Amniotic epithelial cell (primary cell): ENCODE measurements around the gene ANXA6.

Experiments
- DNase-seq: peaks from one replicate; pipeline ENCODE4 v3.0.0-alpha.2; 2010; ENCODE audit warnings: low read depth

Gene ANXA6

DNA sequence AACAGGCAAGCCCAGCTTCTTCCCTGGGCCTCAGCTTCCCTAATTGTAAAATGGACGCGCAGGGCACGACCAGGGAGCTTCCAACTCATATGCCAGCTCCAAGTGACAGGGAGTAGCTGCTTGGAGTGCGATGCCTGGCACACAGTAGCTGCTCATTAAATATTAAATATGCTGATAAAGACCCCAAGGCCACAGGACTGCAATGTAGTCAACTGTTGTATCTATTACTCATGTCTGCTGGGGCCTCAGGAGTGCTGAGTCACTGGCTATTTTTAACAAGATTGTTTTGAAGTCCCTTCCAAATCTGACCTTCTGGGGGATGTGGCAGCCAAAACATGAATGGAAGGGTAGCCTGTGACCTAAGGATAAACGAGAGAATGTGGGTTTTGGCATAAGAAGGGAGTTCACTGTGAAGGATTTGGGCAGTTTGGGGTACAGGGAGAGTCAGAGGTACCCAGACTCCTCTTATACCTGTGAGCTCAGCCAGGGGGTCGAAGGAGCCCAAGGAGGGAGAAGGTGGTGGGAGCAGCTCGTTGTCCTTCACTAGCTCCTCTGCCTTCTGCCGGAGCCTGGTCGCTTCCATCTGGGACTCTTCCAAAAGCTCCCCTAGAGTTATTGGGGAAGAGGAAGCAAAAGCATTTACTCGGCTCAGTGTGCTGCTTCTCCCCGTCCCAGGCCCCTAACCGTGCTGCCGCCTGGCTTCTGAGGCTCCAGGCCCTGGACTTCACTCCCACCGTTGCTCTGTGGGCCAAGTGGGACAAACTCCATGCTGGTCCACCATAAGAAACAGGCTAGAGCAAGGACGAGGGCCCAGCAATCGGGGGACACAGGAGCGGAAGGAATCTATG, 94.2 kb downstream of the ANXA6 start:
- peak; percentile 79 for DNase-seq

- no peak for DNase-seq
Measured at GRCh38 chr5:151062405-151063141, 95.0 kb downstream of the ANXA6 start.

DNA sequence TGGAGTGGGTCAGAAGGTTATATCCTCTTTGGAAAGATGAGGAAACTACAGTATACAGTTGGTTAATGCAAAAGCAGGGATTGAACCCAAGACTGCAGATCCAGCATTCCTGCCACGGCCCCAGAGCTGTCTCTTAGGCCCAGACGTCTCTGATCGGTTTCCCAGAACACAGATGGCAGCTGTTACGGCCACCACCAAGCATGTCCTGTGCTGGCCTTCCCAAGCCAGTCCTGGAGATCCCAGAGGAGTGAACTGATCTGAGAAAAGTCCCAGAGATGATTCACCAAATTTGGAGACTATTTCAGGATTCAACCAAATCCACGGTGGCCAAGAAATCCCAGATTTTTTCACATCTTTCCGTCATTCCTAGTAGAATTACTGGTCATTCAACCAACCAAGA, 96.8 kb downstream of the ANXA6 start:
- no peak for DNase-seq

DNA sequence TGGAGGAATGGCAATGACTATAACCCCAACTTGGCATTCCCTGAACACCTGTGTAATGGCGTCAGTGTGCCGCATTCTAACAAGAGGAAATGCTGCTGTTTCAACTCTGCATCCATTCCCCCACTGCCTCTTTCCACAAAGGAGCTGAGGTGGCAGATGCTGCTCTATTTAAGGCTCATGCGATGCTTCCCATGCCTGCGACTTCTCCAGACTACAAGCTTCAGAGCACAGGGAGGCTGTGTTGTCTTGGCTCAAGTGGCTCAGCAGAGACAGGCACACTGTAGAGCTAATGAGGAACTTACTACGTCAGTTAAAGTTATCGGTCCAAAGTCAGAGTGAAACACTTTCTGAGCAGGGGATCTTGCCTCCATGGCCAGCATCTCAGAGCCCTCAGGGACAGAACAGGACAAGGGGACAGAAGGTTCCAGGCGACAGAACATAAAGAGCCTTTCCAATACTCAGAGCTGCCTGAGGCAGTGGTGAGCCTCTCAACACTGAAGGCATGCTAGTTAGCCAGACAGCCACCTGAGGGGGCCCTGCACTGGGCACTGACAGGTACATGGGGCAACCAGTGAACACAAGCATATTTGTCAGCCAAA, 98.6 kb downstream of the ANXA6 start:
- no peak for DNase-seq

DNA sequence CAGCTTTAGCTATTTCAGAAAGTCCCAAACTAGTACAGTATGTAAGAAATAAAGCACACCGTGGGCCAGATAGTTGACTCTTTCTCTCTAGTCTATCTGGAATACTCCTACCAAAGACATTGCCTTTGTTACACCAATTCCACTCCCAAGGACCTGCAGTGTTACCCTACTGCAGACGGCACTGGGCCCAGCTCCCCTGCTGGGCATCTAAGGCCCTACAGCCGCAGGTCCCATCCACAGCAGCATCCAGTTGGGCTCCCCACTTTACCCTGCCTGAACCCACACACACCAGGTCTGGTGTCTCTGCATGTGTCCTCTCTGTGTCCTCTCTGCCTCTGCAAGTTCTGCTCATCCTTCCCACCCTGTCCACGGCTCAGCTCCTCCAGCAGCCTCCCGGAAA, 99.3 kb downstream of the ANXA6 start:
- DNase-seq, result no peak

GRCh38 chr5:151056379-151057325, 100.9 kb downstream of the ANXA6 start:
- DNase-seq, result no peak

GRCh38 chr5:151055336-151055735, 102.2 kb downstream of the ANXA6 start:
- no peak for DNase-seq

GRCh38 chr5:151054709-151055108, 102.9 kb downstream of the ANXA6 start:
- DNase-seq, result no peak

DNA sequence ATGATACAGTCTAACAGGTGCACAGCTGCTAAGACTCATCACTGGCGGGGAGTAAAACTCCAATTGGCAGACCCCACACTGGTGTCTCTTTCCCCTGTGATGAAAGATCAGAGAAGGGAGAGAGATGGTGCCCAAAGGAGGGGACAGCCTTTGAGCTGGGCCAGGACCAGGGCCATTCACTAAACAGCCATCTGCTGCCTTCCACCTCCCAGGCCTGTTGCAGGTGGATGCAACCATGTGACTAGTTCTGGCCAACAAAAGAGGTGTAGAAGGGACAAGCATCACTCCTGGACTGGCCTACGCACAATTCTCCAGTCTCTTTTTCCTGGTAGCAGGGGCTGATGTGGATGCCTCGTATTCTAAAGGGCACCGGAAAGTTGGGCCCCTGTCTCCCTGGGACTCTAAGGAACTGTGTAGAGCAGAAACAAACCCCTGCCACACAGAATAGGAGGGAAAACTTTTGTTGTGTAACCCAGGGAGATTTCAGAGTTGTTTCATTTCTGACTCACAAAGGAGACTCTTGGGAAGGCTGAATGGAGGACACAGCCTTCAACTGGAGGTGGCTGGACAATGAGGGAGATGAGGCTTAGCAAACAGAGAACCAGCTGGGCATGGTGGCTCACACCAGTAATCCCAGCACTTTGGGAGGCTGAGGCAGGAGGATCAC, 103.7 kb downstream of the ANXA6 start:
- DNase-seq, result peak; percentile 13

- DNase-seq, result no peak
Measured at GRCh38 chr5:151052836-151053235, 104.7 kb downstream of the ANXA6 start.

- DNase-seq, result no peak
Measured at GRCh38 chr5:151051931-151052608, 105.5 kb downstream of the ANXA6 start.

DNA sequence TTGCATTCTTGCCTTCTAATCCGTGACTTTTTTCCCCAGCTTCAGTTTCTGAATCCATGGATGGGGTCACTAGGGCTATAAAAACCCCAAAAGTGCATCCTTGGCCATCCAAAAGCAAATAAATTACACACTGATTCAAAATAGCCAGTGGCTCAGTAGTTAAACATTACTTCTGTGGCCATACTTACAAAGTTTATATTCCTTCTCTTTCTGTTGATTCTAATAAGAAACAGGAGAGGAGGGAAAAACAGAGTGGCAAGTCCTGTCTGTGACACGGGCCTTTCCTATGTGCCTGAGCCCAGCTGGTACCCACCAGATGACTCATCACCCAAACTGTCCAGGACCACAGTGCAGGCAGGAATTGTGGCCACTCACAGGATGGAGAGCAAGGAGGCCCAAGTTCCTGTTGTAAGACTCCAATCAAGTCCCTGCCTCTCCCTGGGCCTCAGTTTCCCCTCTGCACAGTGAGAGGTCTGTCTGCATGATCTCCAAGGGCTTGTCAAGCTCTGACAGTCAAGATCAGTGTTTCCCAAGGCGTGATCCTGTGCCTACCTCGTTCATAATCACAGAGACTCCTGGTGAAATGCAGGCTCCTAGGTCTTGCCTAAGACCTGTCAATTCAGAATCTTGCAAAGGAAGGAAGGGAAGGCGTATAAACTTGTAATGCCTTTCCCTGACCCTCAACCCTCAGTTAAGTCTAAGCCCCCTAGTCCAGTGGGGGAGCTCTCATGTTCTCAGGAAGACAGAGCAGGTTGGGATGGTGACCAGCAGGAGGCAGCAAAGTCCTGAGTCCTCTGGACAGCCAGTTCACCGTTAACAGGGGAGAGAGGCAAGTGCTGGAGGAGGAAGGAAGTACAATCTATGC, 106.3 kb downstream of the ANXA6 start:
- DNase-seq, result peak; percentile 73
